HUES48 (cell line): ENCODE measurements around the gene FBXO21.
"Not testable (repeated sequence)": the region's sequence is repeated elsewhere in the genome, so short reads cannot be mapped to it uniquely, and the experiment has no call there.

Experiments
- H3K27ac ChIP-seq: one replicate; pipeline ENCODE4 v1.7.0; 2013; ENCODE audit warnings: low read depth, low read length, inconsistent platforms
- H3K27me3 ChIP-seq: 2 replicates; pipeline ENCODE4 v1.6.1; 2013; ENCODE audit warnings: mild to moderate bottlenecking, low read length; ENCODE audit not compliant: control insufficient read depth, insufficient read depth
- H3K36me3 ChIP-seq: 2 replicates; pipeline ENCODE4 v1.6.1; 2013; ENCODE audit warnings: low read length; ENCODE audit not compliant: control insufficient read depth, insufficient read depth
- H3K4me1 ChIP-seq: 2 replicates; pipeline ENCODE4 v1.6.1; 2013; ENCODE audit warnings: mild to moderate bottlenecking, low read length; ENCODE audit not compliant: control insufficient read depth, insufficient read depth
- H3K4me3 ChIP-seq: 2 replicates; pipeline ENCODE4 v1.5.1; 2013; ENCODE audit warnings: mild to moderate bottlenecking, low read depth, low read length
- H3K9ac ChIP-seq: 2 replicates; pipeline ENCODE4 v1.6.1; 2013; ENCODE audit warnings: mild to moderate bottlenecking, low read depth, low read length, moderate library complexity
- H3K9me3 ChIP-seq: 2 replicates; pipeline ENCODE4 v1.6.1; 2013; ENCODE audit warnings: low read length; ENCODE audit not compliant: control insufficient read depth, insufficient read depth

The FBXO21 gene, protein sequence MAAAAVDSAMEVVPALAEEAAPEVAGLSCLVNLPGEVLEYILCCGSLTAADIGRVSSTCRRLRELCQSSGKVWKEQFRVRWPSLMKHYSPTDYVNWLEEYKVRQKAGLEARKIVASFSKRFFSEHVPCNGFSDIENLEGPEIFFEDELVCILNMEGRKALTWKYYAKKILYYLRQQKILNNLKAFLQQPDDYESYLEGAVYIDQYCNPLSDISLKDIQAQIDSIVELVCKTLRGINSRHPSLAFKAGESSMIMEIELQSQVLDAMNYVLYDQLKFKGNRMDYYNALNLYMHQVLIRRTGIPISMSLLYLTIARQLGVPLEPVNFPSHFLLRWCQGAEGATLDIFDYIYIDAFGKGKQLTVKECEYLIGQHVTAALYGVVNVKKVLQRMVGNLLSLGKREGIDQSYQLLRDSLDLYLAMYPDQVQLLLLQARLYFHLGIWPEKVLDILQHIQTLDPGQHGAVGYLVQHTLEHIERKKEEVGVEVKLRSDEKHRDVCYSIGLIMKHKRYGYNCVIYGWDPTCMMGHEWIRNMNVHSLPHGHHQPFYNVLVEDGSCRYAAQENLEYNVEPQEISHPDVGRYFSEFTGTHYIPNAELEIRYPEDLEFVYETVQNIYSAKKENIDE

DNA sequence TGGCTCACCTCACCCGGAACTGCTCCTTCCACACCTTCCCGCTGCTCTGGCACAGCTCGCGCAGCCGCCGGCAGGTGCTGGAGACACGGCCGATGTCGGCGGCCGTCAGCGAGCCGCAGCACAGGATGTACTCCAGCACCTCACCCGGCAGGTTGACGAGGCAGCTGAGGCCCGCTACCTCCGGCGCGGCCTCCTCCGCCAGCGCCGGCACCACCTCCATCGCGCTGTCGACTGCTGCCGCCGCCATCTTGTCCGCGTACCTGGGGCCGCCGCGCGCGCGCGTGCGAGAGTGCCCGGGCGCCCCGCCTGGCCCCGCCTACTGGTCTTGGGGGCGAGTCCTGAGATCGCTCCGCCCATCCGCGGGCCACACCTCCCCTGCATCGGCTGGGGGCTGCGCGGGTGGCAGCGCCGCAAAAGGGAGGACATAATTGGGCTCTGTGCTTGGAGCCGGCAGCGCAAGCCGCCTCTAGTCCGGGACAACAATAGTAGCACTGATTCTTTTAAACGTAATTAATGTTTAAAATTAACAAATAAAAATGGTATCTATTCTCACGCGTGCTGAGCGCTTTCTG is at the start of gene FBXO21:
Gene FBXO21, minus strand, starts transcription at position 261 of the 572 bp plus-strand sequence. Its CDS starts 14 bp downstream, at position 247.
- Histone ChIP-seq H3K36me3 (peaks cover 24% of the 10 kb centered on the region), H3K4me1 (peaks cover 6% of the 10 kb centered on the region; the same call in 1 of the 2 replicates), H3K27me3 (peaks cover 3% of the 10 kb centered on the region; the same call in 1 of the 2 replicates), H3K9ac (peak within 1 kb of the TSS; percentile 92), H3K27ac (peak within 1 kb of the TSS; percentile 70), H3K4me3 (peak within 1 kb of the TSS; percentile 99), H3K9me3 (no peaks in the 10 kb centered on the region)

- Histone ChIP-seq H3K36me3 (no peaks in the 10 kb centered on the region), H3K27ac (peak overlapping the region; percentile 44), H3K4me1 (peaks cover 16% of the 10 kb centered on the region), H3K27me3 (no peaks in the 10 kb centered on the region), H3K9ac (0 out of 2 replicates have a peak overlapping the region, but pooled peaks have one; percentile 13), H3K4me3 (no peak overlapping the region; the same call in 1 of the 2 replicates), H3K9me3 (no peaks in the 10 kb centered on the region)
Measured at GRCh38 chr12:117236456-117237001, 46.3 kb upstream of the FBXO21 start.

- Histone ChIP-seq H3K27me3 (no peaks in the 10 kb centered on the region), H3K4me3 (no peak overlapping the region), H3K36me3 (no peaks in the 10 kb centered on the region), H3K27ac (no peak overlapping the region), H3K4me1 (peaks cover 16% of the 10 kb centered on the region), H3K9ac (no peak overlapping the region), H3K9me3 (no peaks in the 10 kb centered on the region)
Measured at GRCh38 chr12:117235261-117235660, 45.0 kb upstream of the FBXO21 start.

DNA sequence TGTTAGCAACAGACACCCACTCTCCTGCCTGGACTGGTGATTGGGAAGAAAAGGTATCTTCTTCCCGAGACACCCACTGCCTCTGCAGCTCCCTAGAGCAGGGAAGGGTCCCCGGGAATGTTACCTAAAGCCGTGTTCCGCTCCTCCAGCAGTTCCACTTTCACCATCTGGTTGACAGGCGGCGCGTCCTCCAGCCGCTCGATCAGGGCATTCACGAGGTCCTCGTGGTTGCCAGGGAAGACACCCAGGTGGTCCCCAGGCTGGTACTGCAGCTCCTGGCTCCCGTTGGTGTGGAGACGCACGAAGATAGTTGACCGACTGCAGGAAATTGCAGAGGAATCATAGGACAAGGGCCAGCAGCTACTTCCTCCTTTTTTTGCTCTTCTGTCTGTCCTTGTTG is 44.2 kb upstream of the FBXO21 start:
- Histone ChIP-seq H3K9ac (no peak overlapping the region), H3K27me3 (no peaks in the 10 kb centered on the region), H3K9me3 (no peaks in the 10 kb centered on the region), H3K4me1 (peaks cover 16% of the 10 kb centered on the region), H3K27ac (no peak overlapping the region), H3K4me3 (no peak overlapping the region), H3K36me3 (no peaks in the 10 kb centered on the region)

GRCh38 chr12:117231750-117232149 is 41.5 kb upstream of the FBXO21 start:
- no peaks in the 10 kb centered on the region for H3K36me3 ChIP-seq
- H3K27ac ChIP-seq = no peak overlapping the region
- H3K4me3 ChIP-seq = no peak overlapping the region
- no peak overlapping the region for H3K9ac ChIP-seq
- H3K27me3 ChIP-seq = no peaks in the 10 kb centered on the region
- no peaks in the 10 kb centered on the region for H3K9me3 ChIP-seq
- peaks cover 14% of the 10 kb centered on the region for H3K4me1 ChIP-seq

DNA sequence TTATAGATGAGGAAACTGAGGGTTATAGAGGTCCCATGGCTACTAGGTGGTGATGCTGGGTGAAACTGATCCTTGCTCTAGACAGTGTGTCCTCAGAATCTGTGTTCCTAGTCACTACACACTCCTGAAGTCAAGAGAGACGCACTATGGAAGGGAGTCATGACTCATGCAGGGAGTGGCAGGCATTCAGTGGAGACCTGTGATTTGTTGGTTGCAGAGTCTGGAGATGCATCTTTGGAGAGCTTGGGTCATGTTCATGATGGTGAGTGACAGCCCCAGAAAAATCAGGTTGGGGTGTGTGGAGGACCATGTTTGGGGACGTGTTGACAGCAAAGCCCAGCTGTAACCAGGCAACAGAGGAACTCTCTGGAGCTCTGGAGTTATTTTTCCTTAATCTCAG is 38.0 kb upstream of the FBXO21 start:
- no peaks in the 10 kb centered on the region for H3K4me1 ChIP-seq
- no peaks in the 10 kb centered on the region for H3K9me3 ChIP-seq

GRCh38 chr12:117227000-117227653 is 36.9 kb upstream of the FBXO21 start:
- Histone ChIP-seq H3K9ac (no peak overlapping the region), H3K27ac (no peak overlapping the region), H3K4me1 (no peaks in the 10 kb centered on the region), H3K9me3 (no peaks in the 10 kb centered on the region), H3K36me3 (no peaks in the 10 kb centered on the region), H3K4me3 (no peak overlapping the region), H3K27me3 (no peaks in the 10 kb centered on the region)

More for the DNA sequence above, 38.0 kb upstream of the FBXO21 start:
- H3K27ac ChIP-seq = no peak overlapping the region
- no peak overlapping the region for H3K9ac ChIP-seq
- no peaks in the 10 kb centered on the region for H3K27me3 ChIP-seq
- no peaks in the 10 kb centered on the region for H3K36me3 ChIP-seq
- no peak overlapping the region for H3K4me3 ChIP-seq

DNA sequence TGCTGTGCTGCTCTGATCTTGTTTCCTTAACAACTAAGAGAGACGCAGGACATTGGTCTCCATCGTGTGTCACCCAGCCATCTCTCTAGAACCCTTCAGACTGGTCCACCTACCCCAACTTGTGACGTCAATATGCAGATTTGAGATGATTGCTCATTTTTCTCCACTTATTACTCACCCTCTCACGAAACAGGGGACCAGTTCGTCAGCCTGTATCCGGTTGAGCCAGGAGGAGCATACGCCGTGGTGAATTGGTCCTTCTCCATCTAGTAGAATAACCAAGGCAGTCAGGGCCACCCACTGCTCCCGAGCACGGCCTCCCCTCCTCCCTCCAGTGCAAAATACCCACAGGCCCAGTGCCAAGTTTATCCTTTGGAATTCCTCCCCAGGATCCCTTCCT is 36.2 kb upstream of the FBXO21 start:
- H3K27ac ChIP-seq = no peak overlapping the region
- no peak overlapping the region for H3K4me3 ChIP-seq
- H3K4me1 ChIP-seq = no peaks in the 10 kb centered on the region
- H3K9ac ChIP-seq = no peak overlapping the region
- H3K36me3 ChIP-seq = no peaks in the 10 kb centered on the region
- H3K27me3 ChIP-seq = no peaks in the 10 kb centered on the region
- no peaks in the 10 kb centered on the region for H3K9me3 ChIP-seq

- Histone ChIP-seq H3K27ac (no peak overlapping the region), H3K4me1 (no peaks in the 10 kb centered on the region), H3K27me3 (no peaks in the 10 kb centered on the region)
Measured at GRCh38 chr12:117225179-117225578, 34.9 kb upstream of the FBXO21 start.

DNA sequence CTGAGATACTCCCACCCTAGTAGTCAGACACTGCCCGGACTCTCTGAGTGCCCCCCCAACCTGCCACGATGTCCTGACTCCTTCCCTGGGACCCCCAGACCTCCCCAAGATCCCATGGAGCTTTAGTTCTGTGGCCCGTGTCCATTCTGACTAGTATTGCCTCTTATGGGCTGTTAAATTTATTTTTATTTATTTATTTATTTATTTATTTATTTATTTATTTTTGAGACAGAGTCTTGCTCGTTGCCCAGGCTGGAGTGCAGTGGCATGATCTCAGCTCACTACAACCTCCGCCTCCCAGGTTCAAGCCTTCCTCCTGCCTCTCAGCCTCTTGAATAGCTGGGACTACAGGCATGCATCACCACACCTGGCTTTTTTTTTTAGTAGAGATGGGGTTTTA is 30.7 kb upstream of the FBXO21 start:
- not testable (repeated sequence) for H3K27me3 ChIP-seq, H3K36me3 ChIP-seq, H3K4me1 ChIP-seq, H3K9me3 ChIP-seq, H3K9ac ChIP-seq, H3K27ac ChIP-seq, H3K4me3 ChIP-seq

More at GRCh38 chr12:117225179-117225578, 34.9 kb upstream of the FBXO21 start:
- Histone ChIP-seq H3K4me3 (no peak overlapping the region), H3K9ac (no peak overlapping the region), H3K36me3 (no peaks in the 10 kb centered on the region), H3K9me3 (no peaks in the 10 kb centered on the region)
